Islet precursor cell (in vitro differentiated cells): ENCODE measurements around the gene CD209.
"Not testable (repeated sequence)": the region's sequence is repeated elsewhere in the genome, so short reads cannot be mapped to it uniquely, and the experiment has no call there.

Experiments used
- DNase-seq: peaks from one replicate; pipeline ENCODE4 v3.0.0-alpha.2; 2018

CD209 gene, protein sequence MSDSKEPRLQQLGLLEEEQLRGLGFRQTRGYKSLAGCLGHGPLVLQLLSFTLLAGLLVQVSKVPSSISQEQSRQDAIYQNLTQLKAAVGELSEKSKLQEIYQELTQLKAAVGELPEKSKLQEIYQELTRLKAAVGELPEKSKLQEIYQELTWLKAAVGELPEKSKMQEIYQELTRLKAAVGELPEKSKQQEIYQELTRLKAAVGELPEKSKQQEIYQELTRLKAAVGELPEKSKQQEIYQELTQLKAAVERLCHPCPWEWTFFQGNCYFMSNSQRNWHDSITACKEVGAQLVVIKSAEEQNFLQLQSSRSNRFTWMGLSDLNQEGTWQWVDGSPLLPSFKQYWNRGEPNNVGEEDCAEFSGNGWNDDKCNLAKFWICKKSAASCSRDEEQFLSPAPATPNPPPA

DNA sequence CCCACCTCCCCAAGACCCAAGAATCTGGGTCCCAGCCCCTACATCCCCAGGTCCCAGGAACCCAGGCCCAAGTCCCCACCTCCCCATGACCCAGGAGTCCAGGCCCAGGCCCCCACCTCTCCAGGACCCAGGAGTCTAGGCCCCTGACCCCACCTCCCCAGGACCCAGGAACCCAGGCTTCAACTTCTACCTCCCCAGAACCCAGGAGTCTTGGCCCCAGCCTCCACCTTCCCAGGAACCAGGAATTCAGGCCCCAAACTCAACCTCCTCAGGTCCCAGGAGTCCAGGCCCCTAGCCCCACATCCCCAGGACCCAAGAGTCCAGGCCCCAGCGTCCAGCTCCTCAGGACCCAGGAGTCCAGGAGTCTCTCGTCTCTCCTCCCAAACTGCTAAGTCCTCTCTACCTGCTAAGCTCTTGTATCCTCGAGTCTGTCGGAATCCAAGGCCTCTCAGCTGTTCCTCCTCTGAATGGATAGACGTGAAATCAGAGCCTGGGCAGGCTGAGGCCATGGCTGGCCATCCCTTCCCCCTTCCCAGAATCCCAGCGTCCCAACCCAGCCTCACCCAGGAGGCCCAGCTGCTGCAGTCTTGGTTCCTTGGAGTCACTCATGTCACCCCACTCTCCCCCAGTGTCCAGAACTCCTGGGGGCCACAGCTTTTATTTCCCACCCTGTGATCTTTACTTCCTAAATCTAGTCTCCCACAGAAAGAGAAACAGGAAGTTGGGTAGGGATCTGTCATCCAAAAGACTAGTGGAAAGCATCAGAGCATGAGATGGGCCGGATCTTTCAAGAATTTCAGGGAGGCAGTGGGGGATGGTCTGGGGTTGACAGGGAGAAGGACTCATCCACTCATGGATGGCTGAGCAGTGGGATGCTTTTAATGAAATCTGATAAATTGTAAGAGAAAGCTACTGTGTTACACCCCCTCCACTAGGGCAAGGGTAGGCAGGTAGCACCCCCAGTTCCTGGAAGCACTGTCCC lies at the start of gene CD209:
CD209 (minus strand) TSS at position 632 of the 982 bp plus-strand sequence; CDS start at position 609, 23 bp downstream.
- DNase-seq = peak; percentile 35

- peak; percentile 64 for DNase-seq
These were observed 48.3 kb upstream of the CD209 start for GRCh38 chr19:7795555-7796161.

GRCh38 chr19:7793493-7793892 lies 46.2 kb upstream of the CD209 start:
- no peak for DNase-seq

- not testable (repeated sequence) for DNase-seq
These were observed 45.4 kb upstream of the CD209 start for GRCh38 chr19:7792701-7793100.

- DNase-seq = peak; percentile 89
These were observed 44.9 kb upstream of the CD209 start for GRCh38 chr19:7792281-7792680.

DNA sequence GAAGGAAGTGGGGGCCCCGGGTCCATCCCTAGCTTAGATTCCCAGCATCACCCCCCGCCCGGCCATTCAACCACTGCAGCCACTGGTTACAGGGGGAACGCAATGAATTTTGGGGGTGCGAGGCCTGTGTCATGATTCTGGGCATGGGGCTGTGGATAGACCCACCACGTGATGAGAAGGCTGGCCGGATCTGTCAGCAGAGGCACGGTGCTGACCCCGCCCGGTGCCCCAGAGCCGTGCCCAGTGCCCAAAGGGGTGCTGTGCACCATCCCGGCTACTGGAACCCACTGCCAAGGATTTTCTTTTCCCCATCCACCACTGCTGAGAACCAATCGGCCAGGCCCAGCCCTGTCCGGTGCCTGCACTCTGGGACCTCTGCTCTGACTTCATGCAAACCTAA lies 43.1 kb upstream of the CD209 start:
- DNase-seq = no peak

GRCh38 chr19:7789447-7789846 lies 42.1 kb upstream of the CD209 start:
- peak; percentile 75 for DNase-seq

- DNase-seq = no peak
These were observed 41.6 kb upstream of the CD209 start for GRCh38 chr19:7788933-7789323.

- DNase-seq = no peak
These were observed 41.0 kb upstream of the CD209 start for GRCh38 chr19:7788178-7788932.

- DNase-seq = no peak
These were observed 40.4 kb upstream of the CD209 start for GRCh38 chr19:7787602-7788177.

GRCh38 chr19:7787141-7787540 lies 39.8 kb upstream of the CD209 start:
- DNase-seq = no peak

DNA sequence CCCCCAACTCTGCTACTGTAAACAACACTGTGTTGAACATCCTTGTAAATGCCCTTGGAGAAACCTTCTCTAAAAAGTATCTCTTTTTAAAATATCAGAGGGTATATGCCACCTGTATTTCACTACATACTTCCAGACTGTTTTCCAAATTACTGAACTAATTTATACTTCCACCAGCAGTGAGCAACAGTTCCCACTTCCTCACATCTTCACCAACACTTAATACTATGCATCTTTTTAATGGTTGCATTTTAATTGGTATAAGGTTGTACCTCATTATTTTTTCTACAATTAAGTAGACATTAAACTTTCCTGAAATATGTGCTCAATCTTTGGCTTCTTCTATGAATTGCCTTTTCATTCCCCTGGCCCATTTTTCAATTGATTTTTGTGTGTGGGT lies 37.5 kb upstream of the CD209 start:
- no peak for DNase-seq

- DNase-seq = peak; percentile 88
These were observed 36.7 kb upstream of the CD209 start for GRCh38 chr19:7783991-7784423.

GRCh38 chr19:7781157-7781556 lies 33.8 kb upstream of the CD209 start:
- DNase-seq = no peak

DNA sequence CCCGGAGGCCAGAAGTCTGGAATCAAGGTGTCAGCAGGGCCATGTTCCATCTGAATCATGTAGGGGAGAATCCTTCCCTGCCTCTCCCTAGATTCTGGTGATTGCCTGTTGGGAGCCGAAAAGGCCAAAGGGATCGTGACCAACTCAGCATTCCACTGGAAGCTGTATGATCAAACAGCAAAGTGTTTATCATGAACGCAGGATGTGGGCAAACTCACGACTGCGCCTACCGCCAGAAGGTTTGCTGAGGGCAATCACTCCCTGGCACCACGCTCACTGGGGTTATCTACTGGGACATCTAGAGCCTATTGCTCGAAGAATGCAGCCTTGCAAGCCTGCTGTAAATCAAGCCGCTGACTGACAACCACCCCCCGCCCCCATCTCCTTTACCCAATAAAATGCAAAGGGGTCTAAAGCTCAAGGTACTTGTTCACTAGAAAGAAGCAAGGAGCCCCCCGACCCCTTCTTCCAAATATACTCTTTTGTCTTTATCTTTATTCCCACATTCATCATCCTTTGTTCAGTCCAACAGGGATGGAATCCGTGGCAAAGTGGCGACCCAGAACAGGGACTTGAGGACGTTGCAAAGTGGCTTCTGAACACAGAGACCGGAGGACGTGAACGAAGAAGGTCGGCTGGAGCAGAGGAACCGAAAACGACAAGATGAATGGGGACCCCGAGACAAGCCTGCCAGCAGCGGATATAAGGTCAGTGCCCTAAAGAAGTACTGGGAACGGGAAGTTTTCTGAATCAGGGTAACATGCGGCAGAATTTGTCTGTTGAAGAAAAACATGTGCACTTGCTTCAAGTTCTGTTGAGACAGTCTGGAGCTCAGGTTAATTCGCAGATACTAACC lies 32.5 kb upstream of the CD209 start:
- DNase-seq = no peak

DNA sequence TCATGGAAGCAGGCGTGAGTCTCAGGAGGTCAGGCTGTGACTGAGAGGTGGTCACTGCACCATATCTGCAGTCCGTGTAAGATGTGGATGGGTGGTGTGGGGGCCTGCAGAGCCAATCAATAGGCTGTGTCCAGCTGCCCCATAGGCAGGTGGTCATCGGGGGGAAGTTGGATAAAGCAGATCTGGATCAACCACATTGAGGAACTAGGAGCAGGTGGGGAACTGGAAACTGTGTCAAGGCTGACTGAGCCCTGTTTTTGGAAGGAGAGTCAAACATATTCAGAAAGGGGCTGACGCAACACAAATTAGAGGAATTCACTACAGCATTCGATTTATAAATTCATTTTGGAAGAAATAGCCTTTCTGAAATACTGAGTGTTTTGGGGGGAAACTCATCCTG lies 30.7 kb upstream of the CD209 start:
- no peak for DNase-seq

- DNase-seq = no peak
These were observed 28.4 kb upstream of the CD209 start for GRCh38 chr19:7775761-7776160.

- no peak for DNase-seq
These were observed 26.5 kb upstream of the CD209 start for GRCh38 chr19:7773841-7774240.

GRCh38 chr19:7772752-7773291 lies 25.5 kb upstream of the CD209 start:
- no peak for DNase-seq

GRCh38 chr19:7771072-7771471 lies 23.7 kb upstream of the CD209 start:
- no peak for DNase-seq

- DNase-seq = no peak
These were observed 21.8 kb upstream of the CD209 start for GRCh38 chr19:7769171-7769570.
